H1 (cell line): ENCODE data around the gene MAPK8IP3. TPM values are rescaled to one million over a fixed set of nuclear protein-coding genes. Genes with fewer than 3 reads are reported as not detected.

Experiments used
- CTCF ChIA-PET: fragments of 300-600 bp; sonication (Branson Sonifier 250); formaldehyde crosslinking; loops from one replicate; lab custom pipeline; 2021; ENCODE audit not compliant: partially characterized antibody; lab: Charles Lee
- POLR2A ChIA-PET: fragments of 300-600 bp; sonication (Branson Sonifier 250); formaldehyde crosslinking; loops from one replicate; lab custom pipeline; 2021; ENCODE audit warnings: inconsistent platforms; ENCODE audit not compliant: partially characterized antibody; lab: Charles Lee
- DNase-seq, 2 experiments: peaks; one replicate each; pipeline versions ENCODE4 v3.0.0 to v3.0.0-alpha.2; 2010 to 2022; ENCODE audit warnings: low spot score in 2 of 2, low read depth in 1 of 2, mixed read lengths in 1 of 2
- FAIRE-seq: peaks from 2 replicates; lab custom pipeline; 2011; peaks lifted over from hg19 to GRCh38; lab: Jason Lieb, UNC
- H2AFZ ChIP-seq: 2 replicates; pipeline ENCODE4 v1.8.1; 2012; ENCODE audit warnings: low read length, inconsistent platforms
- H2AK5ac ChIP-seq: 2 replicates; pipeline ENCODE4 v1.6.1; 2013; ENCODE audit warnings: low read depth, low read length
- H2BK120ac ChIP-seq: replicated peaks from 2 replicates; pipeline ENCODE3; 2013; ENCODE audit warnings: low read depth, low read length, inconsistent platforms
- H2BK12ac ChIP-seq: 2 replicates; pipeline ENCODE4 v1.6.1; 2013; ENCODE audit warnings: low read depth, low read length
- H2BK15ac ChIP-seq: 2 replicates; pipeline ENCODE4 v1.6.1; 2013; ENCODE audit warnings: low read length
- H2BK20ac ChIP-seq: 2 replicates; pipeline ENCODE4 v1.6.1; 2013; ENCODE audit warnings: low read length
- H2BK5ac ChIP-seq: 2 replicates; pipeline ENCODE4 v1.6.1; 2013; ENCODE audit warnings: low read depth, low read length
- H3K14ac ChIP-seq: 2 replicates; pipeline ENCODE4 v1.6.1; 2013; ENCODE audit warnings: inconsistent platforms; ENCODE audit not compliant: insufficient read length
- H3K18ac ChIP-seq: 2 replicates; pipeline ENCODE4 v1.6.1; 2013; ENCODE audit warnings: low read length; ENCODE audit errors: extremely low read depth
- H3K23ac ChIP-seq: 2 replicates; pipeline ENCODE4 v1.6.1; 2013; ENCODE audit warnings: inconsistent platforms; ENCODE audit not compliant: insufficient read length
- H3K23me2 ChIP-seq: 2 replicates; pipeline ENCODE4 v1.6.1; 2013; ENCODE audit warnings: low read depth, low read length
- H3K27ac ChIP-seq: 2 replicates; pipeline ENCODE4 v1.6.1; 2011; ENCODE audit warnings: low read depth, low read length, inconsistent platforms
- H3K27me3 ChIP-seq, 4 experiments: replicated peaks in 1 of 4; 1 replicate in 1 of 4; 2 replicates in 3 of 4; pipeline versions ENCODE4 v1.6.1 to v1.8.1; 2011 to 2013; ENCODE audit warnings: low read length in 3 of 4, mild to moderate bottlenecking in 3 of 4, inconsistent platforms in 2 of 4, mixed read lengths in 2 of 4, moderate library complexity in 1 of 4; ENCODE audit not compliant: control insufficient read depth in 3 of 4, insufficient read depth in 3 of 4; ENCODE audit errors: extremely low read depth in 1 of 4
- H3K36me3 ChIP-seq, 4 experiments: 2 replicates each; pipeline versions ENCODE4 v1.6.1 to v1.8.1; 2011 to 2013; ENCODE audit warnings: mild to moderate bottlenecking in 4 of 4, low read length in 3 of 4, moderate library complexity in 2 of 4, control low read depth in 1 of 4, inconsistent platforms in 1 of 4; ENCODE audit not compliant: insufficient read depth in 4 of 4, control insufficient read depth in 2 of 4
- H3K4ac ChIP-seq: replicated peaks from 2 replicates; pipeline ENCODE3; 2013; ENCODE audit warnings: low read length, low read depth, mixed read lengths, inconsistent platforms; ENCODE audit not compliant: insufficient read length
- H3K4me1 ChIP-seq, 4 experiments: replicated peaks in 1 of 4; 1 replicate in 1 of 4; 2 replicates in 3 of 4; pipeline versions ENCODE4 v1.6.1 to v1.8.1; 2011 to 2013; ENCODE audit warnings: low read length in 3 of 4, inconsistent platforms in 2 of 4, mixed read lengths in 1 of 4; ENCODE audit not compliant: insufficient read depth in 4 of 4, control insufficient read depth in 3 of 4
- H3K4me2 ChIP-seq, 2 experiments: 2 replicates each; pipeline versions ENCODE4 v1.6.1 to v1.8.1; 2011 to 2013; ENCODE audit warnings: low read depth in 2 of 2, low read length in 2 of 2, control low read depth in 1 of 2, inconsistent platforms in 1 of 2, mild to moderate bottlenecking in 1 of 2; ENCODE audit not compliant: insufficient read depth in 1 of 2
- H3K4me3 ChIP-seq, 4 experiments: fragments of 200-600, 300-600 bp in 1 of 4; sonication (generic), shearing (Covaris generic), sonication (Bioruptor Twin) in 1 of 4; 2 replicates each; pipeline versions ENCODE4 v1.5.1 to v1.8.1; 2011 to 2016; ENCODE audit warnings: low read length in 4 of 4, low read depth in 3 of 4, control low read depth in 2 of 4, inconsistent platforms in 2 of 4, mild to moderate bottlenecking in 2 of 4, mixed read lengths in 1 of 4, moderate library complexity in 1 of 4; ENCODE audit not compliant: insufficient read depth in 2 of 4; ENCODE audit errors: extremely low read depth in 1 of 4
- H3K56ac ChIP-seq: replicated peaks from 2 replicates; pipeline ENCODE3; 2013; ENCODE audit warnings: low read depth, mild to moderate bottlenecking, mixed read lengths, low read length, inconsistent platforms; ENCODE audit not compliant: insufficient read length
- H3K79me1 ChIP-seq: 2 replicates; pipeline ENCODE4 v1.6.1; 2013; ENCODE audit warnings: low read depth, low read length, control low read depth
- H3K79me2 ChIP-seq, 2 experiments: 2 replicates each; pipeline versions ENCODE4 v1.6.1 to v1.8.1; 2012 to 2013; ENCODE audit warnings: low read length in 2 of 2, mild to moderate bottlenecking in 2 of 2, inconsistent platforms in 1 of 2; ENCODE audit not compliant: insufficient read depth in 2 of 2, control insufficient read depth in 1 of 2
- H3K9ac ChIP-seq, 4 experiments: replicated peaks in 1 of 4; 1 replicate in 1 of 4; 2 replicates in 3 of 4; pipeline versions ENCODE4 v1.6.1 to v1.8.1; 2011 to 2013; ENCODE audit warnings: low read depth in 3 of 4, low read length in 3 of 4, control low read depth in 2 of 4, mild to moderate bottlenecking in 2 of 4, moderate library complexity in 2 of 4, inconsistent platforms in 1 of 4; ENCODE audit errors: extremely low read depth in 1 of 4
- H3K9me3 ChIP-seq, 2 experiments: 2 replicates each; pipeline versions ENCODE4 v1.6.1 to v1.8.1; 2012 to 2013; ENCODE audit warnings: mild to moderate bottlenecking in 2 of 2, moderate library complexity in 2 of 2, control low read depth in 1 of 2, inconsistent platforms in 1 of 2, low read depth in 1 of 2, low read length in 1 of 2, mixed read lengths in 1 of 2; ENCODE audit not compliant: insufficient read depth in 2 of 2
- H4K20me1 ChIP-seq, 2 experiments: replicated peaks in 1 of 2; 2 replicates each; pipeline versions ENCODE3 to v1.8.1; 2011 to 2013; ENCODE audit warnings: inconsistent platforms in 2 of 2, low read length in 2 of 2, mild to moderate bottlenecking in 1 of 2; ENCODE audit not compliant: insufficient read depth in 2 of 2, control insufficient read depth in 1 of 2
- H4K5ac ChIP-seq: 2 replicates; pipeline ENCODE4 v1.6.1; 2013; ENCODE audit warnings: low read length, low read depth, mixed read lengths, inconsistent platforms; ENCODE audit not compliant: insufficient read length
- H4K8ac ChIP-seq: 2 replicates; pipeline ENCODE4 v1.8.0; 2013; ENCODE audit warnings: mild to moderate bottlenecking, moderate library complexity, low read length, inconsistent platforms; ENCODE audit not compliant: insufficient read depth; ENCODE audit errors: extremely low read depth
- H4K91ac ChIP-seq: replicated peaks from 2 replicates; pipeline ENCODE3; 2013; ENCODE audit warnings: low read length, mixed read lengths, inconsistent platforms; ENCODE audit not compliant: insufficient read length
- CTCF ChIP-seq, 3 experiments: IDR thresholded peaks; 1 replicate in 2 of 3; 2 replicates in 1 of 3; pipeline versions ENCODE4 v1.5.1 to v1.6.1; 2011; ENCODE audit warnings: low read length in 3 of 3, mild to moderate bottlenecking in 3 of 3, inconsistent platforms in 2 of 3, low read depth in 1 of 3, moderate library complexity in 1 of 3; ENCODE audit not compliant: insufficient read depth in 1 of 3; ENCODE audit errors: control extremely low read depth in 1 of 3
- E2F6 ChIP-seq: IDR thresholded peaks from 2 replicates; pipeline ENCODE4 v1.6.1; 2012; ENCODE audit warnings: inconsistent platforms
- GTF2F1 ChIP-seq: IDR thresholded peaks from 2 replicates; pipeline ENCODE4 v1.6.1; 2012; ENCODE audit warnings: low read depth, low read length, improper control_type of control experiment, borderline replicate concordance
- KDM4A ChIP-seq: IDR thresholded peaks from one replicate; pipeline ENCODE4 v1.7.1; 2012; ENCODE audit warnings: low read depth, mild to moderate bottlenecking, moderate library complexity, low read length, inconsistent platforms; ENCODE audit not compliant: severe bottlenecking
- MAFK ChIP-seq: IDR thresholded peaks from 2 replicates; pipeline ENCODE4 v1.6.1; 2012; ENCODE audit warnings: low read depth, mild to moderate bottlenecking, improper control_type of control experiment, low read length
- SAP30 ChIP-seq: fragments of 300-600 bp; sonication (generic); IDR thresholded peaks from 2 replicates; pipeline ENCODE4 v1.7.1; 2012; ENCODE audit warnings: low read length, moderate library complexity, mild to moderate bottlenecking, inconsistent platforms; ENCODE audit not compliant: insufficient read depth, insufficient replicate concordance
- TAF7 ChIP-seq: optimal IDR thresholded peaks from 2 replicates; pipeline ENCODE3; 2011; ENCODE audit warnings: low read depth, mild to moderate bottlenecking, inconsistent platforms, low read length, moderate library complexity, borderline replicate concordance
- YY1 ChIP-seq: IDR thresholded peaks from 2 replicates; pipeline ENCODE4 v1.6.1; 2011; ENCODE audit warnings: low read depth, mild to moderate bottlenecking, low read length
- WGBS, 2 experiments: shearing (Covaris generic) in 1 of 2; methylation state at CpG; one replicate each; pipeline versions ENCODE4 v1.1.6 to v1.1.7; 2013 to 2015; ENCODE audit warnings: low lambda C conversion rate in 2 of 2, mixed read lengths in 2 of 2, inconsistent platforms in 1 of 2, low coverage in 1 of 2, missing lambda C conversion rate in 1 of 2; ENCODE audit not compliant: insufficient replicate concordance in 2 of 2, insufficient coverage in 1 of 2, insufficient read length in 1 of 2; ENCODE audit errors: extremely low coverage in 1 of 2, missing lambda C conversion rate in 1 of 2; 5-methylcytosine and 5-hydroxymethylcytosine counted together
- polyA plus RNA-seq, 7 experiments: library from polyadenylated mRNA; depleted of rRNA in 3 of 7; stranded (reverse) in 5 of 7; unstranded in 2 of 7; fragments of >200 nt in 5 of 7; fragments of 200-250 nt in 2 of 7; gene quantifications; 1 replicate in 5 of 7; 2 replicates in 1 of 7; 4 replicates in 1 of 7; pipeline versions ENCODE4 v1.2.1 to v1.2.3, GENCODE V29; 2011 to 2013; ENCODE audit warnings: missing spikeins in 2 of 7, mixed read lengths in 2 of 7
- total RNA-seq: library from RNA; stranded (reverse); fragmentation: NEBNext Ultra II Directional; extraction: Animal tissue kit (Norgen Biotek cat#: 25700); gene quantifications from 2 replicates; pipeline ENCODE4 v1.2.1, GENCODE V29; 2021

The MAPK8IP3 gene
- total and polyA plus RNA-seq, 2 of the 8 experiments (the other 6 are each of a cell fraction or from before 2014, with no cell fraction given): 16.9 to 43.4 TPM

DNA sequence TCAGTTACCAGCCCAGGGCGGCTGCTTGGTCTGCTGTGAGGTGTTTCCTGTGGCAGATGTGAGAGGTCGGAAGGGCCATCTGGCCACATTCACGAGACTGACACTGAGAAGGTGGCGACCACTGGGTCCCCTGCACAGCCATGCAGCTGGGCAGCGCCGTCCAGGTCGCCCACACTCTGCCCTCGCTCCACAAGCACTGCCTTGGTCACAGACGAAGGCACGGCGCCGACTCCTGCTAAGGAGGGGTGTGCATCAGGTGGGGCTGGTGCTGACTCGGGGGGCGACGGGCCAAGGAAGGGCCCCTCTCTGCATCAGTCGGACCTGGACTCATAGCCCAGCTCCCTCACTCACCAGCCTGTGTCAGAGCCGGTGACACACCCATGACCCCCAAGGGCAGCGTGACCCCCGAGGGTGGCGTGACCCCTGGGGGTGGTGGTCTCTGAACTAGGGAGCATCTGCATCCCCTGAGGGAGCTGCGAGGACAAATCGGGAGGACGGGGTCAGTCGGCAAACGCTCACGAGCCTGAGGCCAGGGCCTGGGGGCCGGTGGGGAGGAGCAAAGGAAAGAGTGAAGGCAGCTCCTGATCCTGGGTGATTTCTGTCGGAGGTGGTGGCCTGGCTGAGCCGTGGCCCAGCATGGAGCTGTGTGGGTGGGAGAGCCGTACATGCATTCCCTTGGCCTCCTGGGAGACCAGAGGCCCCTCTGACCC, 34.9 kb downstream of the MAPK8IP3 start:
- 0 out of 2 replicates have a peak, but pooled peaks cover 5% of the 10 kb centered on the region for H3K79me1 ChIP-seq
- POLR2A ChIA-PET: interaction anchor here (0.7 to 2.0 kb wide), 3 partner anchors 12 to 30 kb away, joined by 3 to 8 read pairs (median 7); partner anchors contain the start of gene NME3
- H2BK5ac ChIP-seq: peak overlapping the region; percentile 0; the same call in 1 of the 2 replicates
- DNase-seq (no peak), FAIRE-seq (no peak)
- CTCF ChIA-PET: interaction anchor here (0.7 kb wide), 1 partner anchor 24 kb away, joined by 3 read pairs; no protein-coding TSS in a partner anchor
- H3K36me3 ChIP-seq: peaks cover 0 to 5% (median 0%) of the 10 kb centered on the region in 4 experiments; a peak in 2 of 8 replicates
- no peak overlapping the region for H3K14ac ChIP-seq
- no peak overlapping the region for H2AFZ ChIP-seq
- no peak overlapping the region; the same call in 1 of the 2 replicates for H2AK5ac ChIP-seq
- H4K8ac ChIP-seq: peak overlapping the region; percentile 65; the same call in 1 of the 2 replicates
- no peak overlapping the region for H3K56ac ChIP-seq
- no peaks in the 10 kb centered on the region for H3K79me2 ChIP-seq
- H3K27me3 ChIP-seq: no peaks in the 10 kb centered on the region
- 92% methylated on average over 24 of the region's 30 CpGs; no CpG with 5 or more reads in 1 of the 2 experiments for WGBS, 2 experiments
- H3K9ac ChIP-seq: no peak overlapping the region
- no peak overlapping the region for H3K4ac ChIP-seq
- no peak overlapping the region for H3K18ac ChIP-seq
- H3K4me2 ChIP-seq: no peak overlapping the region
- H3K9me3 ChIP-seq: peaks cover 39 to 45% of the 10 kb centered on the region in 2 experiments
- no peaks in the 10 kb centered on the region for H3K4me1 ChIP-seq
- no peak overlapping the region for H4K5ac ChIP-seq
- no peak overlapping the region for H3K27ac ChIP-seq
- H4K20me1 ChIP-seq: peaks cover 0 to 8% of the 10 kb centered on the region in 2 experiments
- H3K4me3 ChIP-seq: no peak overlapping the region
- H2BK15ac ChIP-seq: no peak overlapping the region
- no peak overlapping the region for H3K23ac ChIP-seq
- H3K23me2 ChIP-seq: no peaks in the 10 kb centered on the region
- no peak overlapping the region for H4K91ac ChIP-seq
- no peak overlapping the region for H2BK12ac ChIP-seq
- no peak overlapping the region for H2BK120ac ChIP-seq
- no peak overlapping the region for H2BK20ac ChIP-seq
- TF ChIP-seq MAFK: no peak
- TF ChIP-seq KDM4A: no peak
- no peak for TF ChIP-seq GTF2F1
- no peak for TF ChIP-seq TAF7
- no peak for TF ChIP-seq SAP30
- TF ChIP-seq YY1: no peak
- TF ChIP-seq CTCF (IDR thresholded peaks at IDR 0.05; ENCODE audit: control extremely low read depth in 1 of 3, insufficient read depth in 1 of 3, low read depth in 1 of 3, low read length in 3 of 3): no peak
- no peak for TF ChIP-seq E2F6
